Heart left ventricle (tissue), 16 donors: ENCODE measurements around the gene MAP3K5. TPM values are rescaled to one million over a fixed set of nuclear protein-coding genes. Genes with fewer than 3 reads are reported as not detected.

ENCODE experiments used
- ATAC-seq, 4 donors: fragments of 200-7000 bp; cut with Tn5 transposase; one replicate each; pipeline ENCODE4 v1.9.1; 2020 to 2022; ENCODE audit warnings: moderate library complexity in 4 of 4, mild to moderate bottlenecking in 3 of 4, moderate number of reproducible peaks in 1 of 4
- DNase-seq, 5 donors: peaks; one replicate each; pipeline ENCODE4 v3.0.0-alpha.2; 2020
- H3K27ac ChIP-seq, 12 donors: fragments of 200-600 bp; sonication (generic) in 4 of 12; one replicate each; pipeline versions ENCODE4 v1.5.0 to v1.8.0; 2016 to 2022; ENCODE audit warnings: mild to moderate bottlenecking in 2 of 12
- H3K27me3 ChIP-seq, 9 donors: fragments of 200-600 bp; sonication (generic) in 2 of 9; one replicate each; pipeline versions ENCODE4 v1.5.1 to v1.8.0; 2016 to 2022; ENCODE audit warnings: mild to moderate bottlenecking in 3 of 9
- H3K36me3 ChIP-seq, 9 donors: fragments of 200-600 bp; sonication (generic) in 2 of 9; one replicate each; pipeline versions ENCODE4 v1.5.0 to v1.8.0; 2018 to 2022; ENCODE audit warnings: mild to moderate bottlenecking in 2 of 9
- H3K4me1 ChIP-seq, 12 donors: fragments of 200-600 bp; sonication (generic) in 4 of 12; one replicate each; pipeline versions ENCODE4 v1.5.0 to v1.8.0; 2016 to 2022; ENCODE audit warnings: mild to moderate bottlenecking in 3 of 12
- H3K4me3 ChIP-seq, 12 donors: fragments of 200-600 bp; sonication (generic) in 4 of 12; one replicate each; pipeline versions ENCODE4 v1.5.0 to v1.8.0; 2017 to 2022; ENCODE audit warnings: mild to moderate bottlenecking in 9 of 12, moderate library complexity in 4 of 12
- H3K9me3 ChIP-seq, 12 donors: fragments of 200-600 bp; sonication (generic) in 4 of 12; one replicate each; pipeline versions ENCODE4 v1.5.0 to v1.8.0; 2016 to 2022; ENCODE audit warnings: mild to moderate bottlenecking in 1 of 12
- POLR2A ChIP-seq, 2 donors: fragments of 450-650 bp; IDR thresholded peaks; one replicate each; pipeline ENCODE4 v1.6.1; 2017; ENCODE audit warnings: antibody characterized with exemption in 2 of 2, mild to moderate bottlenecking in 2 of 2, moderate library complexity in 2 of 2
- WGBS, 4 donors: extraction: QIAGEN DNeasy Blood & Tissue Kit in 2 of 4; methylation state at CpG; one replicate each; pipeline versions ENCODE4 v1.1.5 to v1.1.7; 2013 to 2018; 5-methylcytosine and 5-hydroxymethylcytosine counted together
- intact Hi-C, 10 donors: fragments of 100-400 bp; cut with DNase I; formaldehyde crosslinking; loops; one replicate each; pipeline versions ENCODE4 v1.11.1 to v1.14.2; 2022
- polyA plus RNA-seq, 2 donors: library from polyadenylated mRNA; stranded (reverse); fragments of 200-250 nt; gene quantifications; one replicate each; pipeline ENCODE4 v1.2.3, GENCODE V29; 2013
- total RNA-seq, 9 donors: library from RNA; depleted of rRNA in 2 of 9; stranded (reverse); fragments of >200 nt in 2 of 9; fragmentation: NEBNext Ultra II Directional in 3 of 9; extraction: Animal tissue kit (Norgen Biotek cat#: 25700) in 3 of 9; gene quantifications; one replicate each; pipeline versions ENCODE4 v1.1.0 to v1.2.4, GENCODE V29; 2016 to 2023
- TF ChIP-seq, protein P1 (sequence below), 12 donors: fragments of 200-600 bp; sonication (generic) in 4 of 12; IDR thresholded peaks; one replicate each; pipeline versions ENCODE4 v1.5.0 to v1.8.0; 2018 to 2022; ENCODE audit warnings: antibody characterized with exemption in 12 of 12, mild to moderate bottlenecking in 5 of 12
- donor health status: ischemic (EF 13 %, LVEDD 7.1; RV severe dilation, severe dysfunction).
- donor health status: healthy with polysubstance abuse.
- donor health status: DM: no; HTN: yes; CAD: no.
- donor health status: DM: no; HTN: no; CAD: no.
- donor health status: ischemic (EF 25% LVEDD 6.9; RV normal size, moderate dysfunction).
- donor health status: ischemic (EF 25% LVEDD 5.7; RV mildly dilated, moderate dysfunction).
- donor health status: healthy.
- donor health status: DM: yes; HTN: yes; CAD: no.
- donor health status: ischemic (EF 35%, LVEDD 5.7; RV mildly dilated, moderate dysfunction).
- donor health status: nonischemic (EF 11% LVEDD 7.7; RV severe dilation, severe dysfunction).
- donor health status: DM: yes; HTN: yes; CAD: no.
- donor health status: PGD.
- donor health status: ischemic (EF 29% LVEDD 5.4; RV normal size, mild dysfunction).
- donor health status: nonischemic (EF 23%, LVEDD 6.1; RV moderate dilation, normal function).

MAP3K5 gene
- total and polyA plus RNA-seq, 11 donors, result 7.1 to 34.1 (median 27.8) TPM

DNA sequence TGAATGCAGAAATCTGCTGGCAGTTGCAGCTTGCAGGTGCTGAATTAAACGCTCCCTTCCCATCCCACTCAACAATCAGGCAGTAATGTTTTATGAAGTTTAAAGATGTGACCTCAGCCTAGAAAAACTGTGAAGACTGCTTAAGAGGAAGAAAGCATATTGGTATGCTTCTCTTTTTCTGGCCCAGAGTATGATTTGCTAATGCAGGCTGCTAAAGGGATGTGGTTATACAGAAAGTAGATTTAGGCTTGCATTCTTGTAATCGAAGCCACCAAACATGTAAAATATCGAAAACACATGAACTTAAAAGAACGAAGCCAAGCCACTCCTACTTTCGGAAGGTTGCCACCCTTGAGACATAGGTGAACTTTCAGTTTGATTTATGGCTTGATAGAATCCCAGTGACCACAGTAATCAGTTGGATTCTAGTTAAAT is 40.7 kb downstream of the MAP3K5 start:
- peak overlapping the region in 11 of 12 donors; percentile 12 to 82 (median 46) for H3K27ac ChIP-seq
- H3K9me3 ChIP-seq, result no peaks in the 10 kb centered on the region
- H3K27me3 ChIP-seq, result no peaks in the 10 kb centered on the region
- intact Hi-C loops, result loop anchor here in 1 of 10 donors (5.0 kb wide), 1 partner anchor 36 kb away; no protein-coding TSS in a partner anchor
- peak overlapping the region in 1 of 12 donors; percentile 9 for H3K4me3 ChIP-seq
- no peak for DNase-seq
- TF ChIP-seq, protein P1, sequence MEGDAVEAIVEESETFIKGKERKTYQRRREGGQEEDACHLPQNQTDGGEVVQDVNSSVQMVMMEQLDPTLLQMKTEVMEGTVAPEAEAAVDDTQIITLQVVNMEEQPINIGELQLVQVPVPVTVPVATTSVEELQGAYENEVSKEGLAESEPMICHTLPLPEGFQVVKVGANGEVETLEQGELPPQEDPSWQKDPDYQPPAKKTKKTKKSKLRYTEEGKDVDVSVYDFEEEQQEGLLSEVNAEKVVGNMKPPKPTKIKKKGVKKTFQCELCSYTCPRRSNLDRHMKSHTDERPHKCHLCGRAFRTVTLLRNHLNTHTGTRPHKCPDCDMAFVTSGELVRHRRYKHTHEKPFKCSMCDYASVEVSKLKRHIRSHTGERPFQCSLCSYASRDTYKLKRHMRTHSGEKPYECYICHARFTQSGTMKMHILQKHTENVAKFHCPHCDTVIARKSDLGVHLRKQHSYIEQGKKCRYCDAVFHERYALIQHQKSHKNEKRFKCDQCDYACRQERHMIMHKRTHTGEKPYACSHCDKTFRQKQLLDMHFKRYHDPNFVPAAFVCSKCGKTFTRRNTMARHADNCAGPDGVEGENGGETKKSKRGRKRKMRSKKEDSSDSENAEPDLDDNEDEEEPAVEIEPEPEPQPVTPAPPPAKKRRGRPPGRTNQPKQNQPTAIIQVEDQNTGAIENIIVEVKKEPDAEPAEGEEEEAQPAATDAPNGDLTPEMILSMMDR (IDR thresholded peaks at IDR 0.05), result no peak
- TF ChIP-seq POLR2A (IDR thresholded peaks at IDR 0.05), result no peak
- no peaks in the 10 kb centered on the region for H3K36me3 ChIP-seq
- peak in 2 of 4 donors; percentile 33 to 45 for ATAC-seq
- peaks cover 0 to 58% (median 19%) of the 10 kb centered on the region in 12 donors for H3K4me1 ChIP-seq
- WGBS, 4 donors, result 60 to 69% (median 64%) methylated on average over 5 of the region's 5 CpGs

DNA sequence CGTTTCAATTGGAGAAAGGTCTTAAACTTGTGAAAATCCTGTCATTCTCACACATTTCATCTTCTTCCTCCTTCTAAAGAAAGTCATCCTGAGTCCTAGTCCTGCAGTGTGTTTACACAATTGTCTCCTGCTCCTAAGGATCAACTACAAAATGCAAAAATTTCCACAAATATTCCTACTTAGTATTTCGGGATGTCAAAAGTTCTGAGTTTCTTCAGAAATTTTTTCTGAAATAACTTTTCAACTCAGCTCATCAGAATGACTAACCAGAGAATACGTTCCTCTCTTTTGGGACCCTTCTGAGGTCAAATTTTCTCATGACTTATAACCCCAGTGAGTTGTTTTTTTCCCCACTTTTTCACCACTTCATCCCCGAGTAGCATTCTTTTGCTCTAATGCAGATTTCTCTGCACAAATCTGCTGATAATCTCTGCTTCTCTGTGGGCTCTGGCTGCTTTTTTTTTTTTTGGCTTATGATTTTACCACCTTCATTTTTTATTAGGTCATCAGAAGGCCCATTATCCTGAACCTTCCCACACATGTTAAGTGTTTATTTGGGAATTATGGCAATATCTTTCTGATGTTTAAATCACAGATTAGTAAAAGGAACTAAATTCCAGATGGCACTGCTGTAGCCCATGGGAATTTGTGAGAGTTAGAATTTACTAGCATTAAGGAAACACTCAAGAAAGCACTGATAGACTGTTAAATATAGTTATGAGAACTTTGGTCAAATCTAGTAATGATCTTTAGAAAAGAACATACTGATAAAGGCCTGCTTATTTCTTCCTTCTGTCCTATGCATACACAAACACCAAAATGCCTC is 41.4 kb downstream of the MAP3K5 start:
- Histone ChIP-seq H3K36me3 (no peaks in the 10 kb centered on the region), H3K4me3 (no peak overlapping the region), H3K9me3 (no peaks in the 10 kb centered on the region), H3K27me3 (no peaks in the 10 kb centered on the region), H3K4me1 (peaks cover 0 to 52% (median 22%) of the 10 kb centered on the region in 12 donors), H3K27ac (peak overlapping the region in 11 of 12 donors; percentile 21 to 82 (median 50))
- no peak for TF ChIP-seq POLR2A (IDR thresholded peaks at IDR 0.05)
- no peak for DNase-seq
- WGBS, 4 donors, result 54 to 72% (median 64%) methylated on average over 4 of the region's 4 CpGs
- ATAC-seq, result peak in 2 of 4 donors; percentile 19 to 24
- intact Hi-C loops, result loop anchor here in 1 of 10 donors (5.0 kb wide), 1 partner anchor 36 kb away; no protein-coding TSS in a partner anchor

DNA sequence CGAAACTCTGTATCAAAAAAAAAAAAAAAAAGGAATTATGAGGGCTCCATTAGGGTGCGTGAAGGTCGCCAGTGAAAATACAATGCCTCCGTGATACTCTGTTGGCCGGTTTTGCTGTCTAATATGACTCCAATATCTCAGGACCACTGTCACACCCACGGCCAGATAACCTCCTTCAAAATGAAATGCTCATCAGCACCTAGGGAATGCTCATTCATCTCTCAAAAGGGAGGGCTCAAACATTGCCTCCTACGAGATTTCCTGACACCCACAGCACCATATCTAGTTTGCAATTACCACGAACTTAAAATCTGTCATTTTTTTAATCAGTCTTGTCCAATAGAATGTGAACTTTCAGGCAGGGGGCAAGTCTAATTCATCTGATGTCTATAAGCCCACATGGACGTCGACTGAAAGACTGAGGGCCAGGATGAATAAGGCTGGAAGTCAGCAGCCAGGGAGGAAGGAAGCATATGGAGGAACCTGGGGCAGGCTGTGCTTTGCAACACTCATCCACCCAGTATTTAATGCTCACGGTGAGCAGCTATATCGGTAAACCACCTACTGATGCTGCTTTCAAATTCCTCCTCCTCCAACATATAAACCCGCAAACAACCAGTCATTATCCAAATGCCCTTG is 42.8 kb downstream of the MAP3K5 start:
- Histone ChIP-seq H3K9me3 (no peaks in the 10 kb centered on the region), H3K4me3 (no peak overlapping the region), H3K4me1 (peaks cover 0 to 55% (median 32%) of the 10 kb centered on the region in 12 donors), H3K36me3 (no peaks in the 10 kb centered on the region), H3K27me3 (no peaks in the 10 kb centered on the region), H3K27ac (peak overlapping the region in 1 of 12 donors; percentile 61)
- intact Hi-C loops, result loop anchor here in 1 of 10 donors (5.0 kb wide), 1 partner anchor 43 kb away; the partner anchor contains the start of gene MAP3K5
- DNase-seq, result no peak
- ATAC-seq, result no peak
- WGBS, 4 donors, result 83 to 90% (median 84%) methylated on average over 13 of the region's 13 CpGs
- TF ChIP-seq POLR2A (IDR thresholded peaks at IDR 0.05), result no peak
- TF ChIP-seq, protein P1 (IDR thresholded peaks at IDR 0.05), result no peak

DNA sequence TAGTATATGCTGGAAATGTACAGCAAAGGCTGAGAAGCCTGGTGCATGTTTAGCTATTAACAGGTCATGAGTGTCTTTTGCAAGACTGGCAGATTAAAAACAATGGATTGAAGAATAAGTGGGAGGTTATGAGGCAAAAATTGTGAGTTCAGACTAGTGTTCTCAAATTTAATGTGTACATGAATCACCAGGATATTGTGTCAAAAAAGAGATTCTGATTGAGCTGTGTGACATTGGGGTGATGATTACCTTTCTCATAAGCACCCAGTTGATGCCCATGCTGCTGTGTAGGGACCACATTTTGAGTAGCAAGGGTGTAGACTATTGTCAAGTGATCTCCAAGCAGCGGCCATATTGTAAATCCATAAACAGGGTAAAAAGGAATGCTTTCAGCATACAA is 44.8 kb downstream of the MAP3K5 start:
- Histone ChIP-seq H3K9me3 (peaks cover 0 to 6% (median 0%) of the 10 kb centered on the region in 12 donors), H3K27ac (no peak overlapping the region), H3K36me3 (no peaks in the 10 kb centered on the region), H3K4me3 (no peak overlapping the region), H3K27me3 (no peaks in the 10 kb centered on the region), H3K4me1 (peaks cover 0 to 50% (median 28%) of the 10 kb centered on the region in 12 donors)
- WGBS, 4 donors, result 91 to 100% (median 98%) methylated on average over 1 of the region's 1 CpG
- intact Hi-C loops, result loop anchor here in 1 of 10 donors (5.0 kb wide), 1 partner anchor 45 kb away; the partner anchor contains the start of gene MAP3K5
- no peak for ATAC-seq
- no peak for DNase-seq
- no peak for TF ChIP-seq POLR2A (IDR thresholded peaks at IDR 0.05)
- TF ChIP-seq, protein P1 (IDR thresholded peaks at IDR 0.05), result no peak
